HFF-Myc (cell line): Measurements from ENCODE around the gene TYRO3.

ENCODE experiments used
- DNase-seq: peaks from one replicate; pipeline ENCODE4 v3.0.0-alpha.2; 2011; ENCODE audit warnings: low read depth; ENCODE audit errors: extremely low read depth
- H3K4me3 ChIP-seq: replicated peaks from 2 replicates; pipeline ENCODE4 v1.5.1; 2011; ENCODE audit warnings: low read depth, mild to moderate bottlenecking, control low read depth, low read length
- CTCF ChIP-seq: IDR thresholded peaks from 2 replicates; pipeline ENCODE4 v1.5.1; 2012; ENCODE audit warnings: mild to moderate bottlenecking, low read depth, low read length, control low read depth; ENCODE audit errors: missing control alignments

Gene TYRO3

GRCh38 chr15:41564286-41564959, 5.4 kb downstream of the TYRO3 start:
- H3K4me3 ChIP-seq, result no peak overlapping the region
- no peak for DNase-seq
- TF ChIP-seq CTCF, result no peak

DNA sequence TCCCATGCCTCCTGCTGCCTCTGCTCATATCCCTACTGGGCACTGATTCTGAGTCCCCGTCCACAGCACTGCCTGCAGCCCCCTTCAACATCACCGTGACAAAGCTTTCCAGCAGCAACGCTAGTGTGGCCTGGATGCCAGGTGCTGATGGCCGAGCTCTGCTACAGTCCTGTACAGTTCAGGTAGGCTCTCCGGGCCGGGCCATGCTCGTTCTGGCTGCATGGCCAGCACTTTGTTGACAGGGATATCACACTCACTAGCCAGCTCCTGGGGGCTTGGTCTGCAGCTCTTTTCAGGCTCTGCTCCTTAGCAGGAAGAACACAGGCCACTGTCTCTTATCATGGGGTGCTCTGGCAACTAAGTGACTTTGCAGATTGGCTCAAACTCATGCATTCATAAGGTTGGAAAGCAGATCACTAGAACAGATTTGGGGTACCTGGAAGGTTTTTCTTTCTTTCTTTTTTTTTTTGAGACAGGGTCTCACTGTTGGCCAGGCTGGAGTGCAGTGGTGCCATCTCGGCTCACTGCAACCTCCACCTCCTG, 6.0 kb downstream of the TYRO3 start:
- no peak overlapping the region for H3K4me3 ChIP-seq
- no peak for DNase-seq
- TF ChIP-seq CTCF, result no peak

DNA sequence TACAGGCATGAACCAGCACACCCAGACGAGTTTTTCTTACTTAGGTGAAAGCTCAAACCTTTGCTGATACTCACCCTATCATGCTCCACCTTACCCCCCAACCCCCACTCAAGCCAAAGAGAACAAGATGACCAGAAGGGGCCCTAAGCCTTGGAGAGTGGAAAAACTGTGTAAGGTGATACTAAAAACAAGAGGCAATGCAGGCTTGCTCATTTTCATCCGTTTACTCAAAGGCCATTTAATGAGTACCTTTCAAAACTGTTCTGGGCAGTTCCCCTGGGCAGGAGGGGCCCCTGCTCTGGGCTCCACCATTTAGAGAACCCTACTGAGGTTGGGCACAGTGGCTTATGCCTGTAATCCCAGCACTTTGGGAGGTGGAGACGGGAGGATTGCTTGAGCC, 6.7 kb downstream of the TYRO3 start:
- no peak overlapping the region for H3K4me3 ChIP-seq
- TF ChIP-seq CTCF, result no peak
- no peak for DNase-seq

DNA sequence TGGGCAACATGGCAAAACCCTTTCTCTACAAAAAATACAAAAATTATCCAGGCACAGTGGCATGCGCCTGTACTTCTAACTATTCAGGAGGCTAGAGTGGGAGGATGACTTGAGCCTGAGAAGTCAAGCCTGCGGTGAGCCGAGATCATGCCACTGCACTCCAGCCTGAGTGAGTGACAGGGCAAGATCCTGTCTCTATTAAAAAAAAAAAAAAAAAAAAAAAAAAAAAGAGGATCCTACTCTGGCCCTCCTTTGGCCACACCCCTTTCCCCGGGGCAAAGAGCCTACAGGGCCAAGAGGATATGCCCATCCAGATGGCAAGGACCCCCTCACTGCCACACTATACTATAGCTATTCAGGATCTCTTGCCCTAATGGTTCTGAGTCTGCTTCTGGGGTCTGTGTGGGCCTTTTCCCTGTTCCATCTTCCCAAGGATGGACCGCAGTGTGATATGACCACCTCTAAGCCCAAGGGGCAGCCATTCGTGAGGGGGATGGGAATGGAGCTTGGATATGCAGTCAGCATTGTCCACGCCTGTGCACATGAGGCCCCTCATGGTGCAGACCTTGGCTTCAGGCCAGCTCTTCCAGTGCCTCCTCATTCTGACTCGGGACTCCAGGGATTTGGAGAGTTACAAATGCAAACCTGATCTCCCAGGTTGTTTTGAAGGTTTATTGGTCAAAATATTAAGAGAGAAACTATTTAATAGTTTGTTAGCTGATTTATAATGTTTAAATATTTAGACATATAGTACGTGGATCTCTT, 7.3 kb downstream of the TYRO3 start:
- DNase-seq, result no peak
- no peak overlapping the region for H3K4me3 ChIP-seq
- TF ChIP-seq CTCF, result no peak

DNA sequence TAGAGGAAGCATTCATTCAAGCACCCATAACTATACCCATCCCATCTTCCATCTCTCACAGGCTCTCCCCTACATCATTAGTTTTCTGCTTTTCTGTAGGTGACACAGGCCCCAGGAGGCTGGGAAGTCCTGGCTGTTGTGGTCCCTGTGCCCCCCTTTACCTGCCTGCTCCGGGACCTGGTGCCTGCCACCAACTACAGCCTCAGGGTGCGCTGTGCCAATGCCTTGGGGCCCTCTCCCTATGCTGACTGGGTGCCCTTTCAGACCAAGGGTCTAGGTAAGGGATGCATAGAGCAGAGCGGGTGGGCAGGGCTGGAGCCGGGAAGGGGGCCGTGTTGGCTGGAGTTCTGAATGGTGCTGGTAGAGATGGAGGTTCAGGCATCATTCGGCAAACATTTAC, 8.2 kb downstream of the TYRO3 start:
- H3K4me3 ChIP-seq, result no peak overlapping the region
- DNase-seq, result no peak
- TF ChIP-seq CTCF, result no peak

GRCh38 chr15:41567862-41568261, 8.8 kb downstream of the TYRO3 start:
- no peak overlapping the region for H3K4me3 ChIP-seq
- no peak for DNase-seq
- TF ChIP-seq CTCF, result no peak
